Raji (cell line): Measurements from ENCODE around the gene NRBP1.
A peak's percentile ranks its signal among the peaks of the same experiment; 100 is the strongest.

ENCODE experiments used
- POLR2A ChIP-seq: IDR thresholded peaks from 2 replicates; pipeline ENCODE4 v1.6.1; 2011; ENCODE audit warnings: low read depth, low read length, control low read depth; ENCODE audit not compliant: insufficient read depth

NRBP1 gene

GRCh38 chr2:27442920-27443282, 14.5 kb downstream of the NRBP1 start:
- no peak for TF ChIP-seq POLR2A

- TF ChIP-seq POLR2A, result no peak
Observed at GRCh38 chr2:27445155-27445554, 16.7 kb downstream of the NRBP1 start.

- no peak for TF ChIP-seq POLR2A
Observed at GRCh38 chr2:27445615-27446014, 17.2 kb downstream of the NRBP1 start.

- TF ChIP-seq POLR2A, result no peak
Observed at GRCh38 chr2:27446057-27446456, 17.6 kb downstream of the NRBP1 start.

GRCh38 chr2:27448381-27448780, 19.9 kb downstream of the NRBP1 start:
- no peak for TF ChIP-seq POLR2A

- TF ChIP-seq POLR2A, result no peak
Observed at GRCh38 chr2:27451095-27451494, 22.7 kb downstream of the NRBP1 start.

GRCh38 chr2:27453968-27454367, 25.5 kb downstream of the NRBP1 start:
- no peak for TF ChIP-seq POLR2A

- no peak for TF ChIP-seq POLR2A
Observed at GRCh38 chr2:27461118-27461517, 32.7 kb downstream of the NRBP1 start.

- no peak for TF ChIP-seq POLR2A
Observed at GRCh38 chr2:27464443-27464842, 36.0 kb downstream of the NRBP1 start.

- no peak for TF ChIP-seq POLR2A
Observed at GRCh38 chr2:27471961-27472360, 43.5 kb downstream of the NRBP1 start.

GRCh38 chr2:27485496-27485895, 57.1 kb downstream of the NRBP1 start:
- no peak for TF ChIP-seq POLR2A

- no peak for TF ChIP-seq POLR2A
Observed at GRCh38 chr2:27489118-27489497, 60.7 kb downstream of the NRBP1 start.

- TF ChIP-seq POLR2A, result peak; percentile 70
Observed at GRCh38 chr2:27489498-27490397, 61.3 kb downstream of the NRBP1 start, which contains the start of gene IFT172. Gene IFT172, minus strand, starts transcription at chr2:27489743. Its CDS starts 90 bp downstream, at chr2:27489653.
